Fibroblast of lung (primary cell): ENCODE results near the gene THOC6. TPM values are rescaled to one million over a fixed set of nuclear protein-coding genes. Genes with fewer than 3 reads are reported as not detected.

ENCODE experiments used
- DNase-seq, 2 donors: peaks; one replicate each; pipeline versions ENCODE4 v3.0.0 to v3.0.0-alpha.2; 2010; ENCODE audit warnings: low read depth in 2 of 2
- H2AFZ ChIP-seq: 2 replicates; pipeline ENCODE4 v1.5.1; 2012; ENCODE audit warnings: low read length, control low read depth, inconsistent platforms
- H3K27ac ChIP-seq: 2 replicates; pipeline ENCODE4 v1.5.1; 2011; ENCODE audit warnings: low read length, control low read depth; ENCODE audit not compliant: insufficient read depth
- H3K27me3 ChIP-seq: 2 replicates; pipeline ENCODE4 v1.5.1; 2011; ENCODE audit warnings: mild to moderate bottlenecking, low read length; ENCODE audit not compliant: control insufficient read depth, insufficient read depth
- H3K36me3 ChIP-seq: 2 replicates; pipeline ENCODE4 v1.5.1; 2011; ENCODE audit warnings: low read length; ENCODE audit not compliant: control insufficient read depth, insufficient read depth
- H3K4me1 ChIP-seq: 2 replicates; pipeline ENCODE4 v1.5.1; 2011; ENCODE audit warnings: low read length; ENCODE audit not compliant: control insufficient read depth, insufficient read depth; ENCODE audit errors: extremely low read depth
- H3K4me2 ChIP-seq: 2 replicates; pipeline ENCODE4 v1.5.1; 2011; ENCODE audit warnings: low read length, control low read depth; ENCODE audit not compliant: insufficient read depth; ENCODE audit errors: extremely low read depth
- H3K4me3 ChIP-seq, 4 experiments: fragments of 200-600 bp in 1 of 4; sonication (generic) in 1 of 4; replicated peaks in 1 of 4; 2 replicates each; pipeline ENCODE4 v1.5.1; 2011 to 2016; ENCODE audit warnings: low read length in 4 of 4, low read depth in 3 of 4, mild to moderate bottlenecking in 3 of 4, control low read depth in 2 of 4, inconsistent platforms in 1 of 4, mixed read lengths in 1 of 4; ENCODE audit not compliant: insufficient read depth in 1 of 4; ENCODE audit errors: control extremely low read depth in 1 of 4
- H3K79me2 ChIP-seq: 2 replicates; pipeline ENCODE4 v1.5.1; 2012; ENCODE audit warnings: mild to moderate bottlenecking, low read length, inconsistent platforms; ENCODE audit not compliant: control insufficient read depth, insufficient read depth
- H3K9ac ChIP-seq: 2 replicates; pipeline ENCODE4 v1.5.1; 2011; ENCODE audit warnings: mild to moderate bottlenecking, low read length, control low read depth; ENCODE audit not compliant: insufficient read depth
- H3K9me3 ChIP-seq: 2 replicates; pipeline ENCODE4 v1.5.1; 2012; ENCODE audit warnings: low read depth, low read length; ENCODE audit not compliant: control insufficient read depth, insufficient read depth
- H4K20me1 ChIP-seq: 2 replicates; pipeline ENCODE4 v1.5.1; 2011; ENCODE audit warnings: low read length; ENCODE audit not compliant: control insufficient read depth, insufficient read depth; ENCODE audit errors: extremely low read depth
- EZH2 ChIP-seq: IDR thresholded peaks from 2 replicates; pipeline ENCODE4 v1.5.1; 2012; ENCODE audit warnings: low read length, control low read depth, mild to moderate bottlenecking; ENCODE audit errors: missing control alignments
- polyA plus RNA-seq, 2 donors: library from polyadenylated mRNA; depleted of rRNA in 1 of 2; stranded (reverse) in 1 of 2; unstranded in 1 of 2; fragments of >200 nt; gene quantifications; 2 replicates each; pipeline ENCODE4 v1.2.1, GENCODE V29; 2011 to 2012; ENCODE audit warnings: missing spikeins in 1 of 2
- total RNA-seq: library from RNA; depleted of rRNA; stranded (reverse); fragments of >200 nt; gene quantifications from 2 replicates; pipeline ENCODE4 v1.2.1, GENCODE V29; 2014
- TF ChIP-seq, protein P1 (sequence below), 2 donors: IDR thresholded peaks in 1 of 2; conservative IDR thresholded peaks in 1 of 2; 1 replicate in 1 of 2; 2 replicates in 1 of 2; pipeline ENCODE4 v1.5.1; 2011 to 2012; ENCODE audit warnings: low read length in 2 of 2, control low read depth in 1 of 2, inconsistent platforms in 1 of 2, low read depth in 1 of 2, mild to moderate bottlenecking in 1 of 2

The THOC6 gene
- total and polyA plus RNA-seq, 2 donors (not counting 1 experiment from before 2014, with no cell fraction given): 17.6 to 26.6 TPM

DNA sequence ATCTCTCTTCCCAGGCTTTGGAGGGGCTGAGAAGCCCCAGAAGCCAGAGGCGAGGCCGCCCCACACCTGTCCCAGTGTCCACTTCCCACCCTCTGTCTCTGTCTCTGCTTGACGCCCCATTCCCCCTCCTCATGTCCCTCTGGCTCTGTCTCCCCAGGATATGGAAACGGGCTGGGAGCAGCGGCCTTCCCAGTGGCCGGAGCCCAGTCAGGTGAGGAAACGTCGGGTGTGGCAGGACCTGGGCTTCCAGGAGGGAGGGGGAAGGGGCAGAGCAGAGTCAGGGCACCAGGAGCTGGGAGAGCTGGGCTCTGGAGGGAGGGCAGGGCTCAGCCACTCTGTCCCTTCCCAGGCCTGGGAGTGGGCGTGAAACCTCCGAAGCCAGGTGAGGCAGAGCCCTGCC, 32.9 kb upstream of the THOC6 start:
- no peak for DNase-seq
- Histone ChIP-seq H3K4me2 (no peak overlapping the region), H3K9me3 (no peaks in the 10 kb centered on the region), H3K4me3 (no peak overlapping the region), H2AFZ (no peak overlapping the region), H3K27me3 (no peaks in the 10 kb centered on the region), H4K20me1 (no peaks in the 10 kb centered on the region), H3K4me1 (no peaks in the 10 kb centered on the region), H3K27ac (no peak overlapping the region), H3K9ac (no peak overlapping the region), H3K36me3 (no peaks in the 10 kb centered on the region), H3K79me2 (no peaks in the 10 kb centered on the region)
- TF ChIP-seq, protein P1, sequence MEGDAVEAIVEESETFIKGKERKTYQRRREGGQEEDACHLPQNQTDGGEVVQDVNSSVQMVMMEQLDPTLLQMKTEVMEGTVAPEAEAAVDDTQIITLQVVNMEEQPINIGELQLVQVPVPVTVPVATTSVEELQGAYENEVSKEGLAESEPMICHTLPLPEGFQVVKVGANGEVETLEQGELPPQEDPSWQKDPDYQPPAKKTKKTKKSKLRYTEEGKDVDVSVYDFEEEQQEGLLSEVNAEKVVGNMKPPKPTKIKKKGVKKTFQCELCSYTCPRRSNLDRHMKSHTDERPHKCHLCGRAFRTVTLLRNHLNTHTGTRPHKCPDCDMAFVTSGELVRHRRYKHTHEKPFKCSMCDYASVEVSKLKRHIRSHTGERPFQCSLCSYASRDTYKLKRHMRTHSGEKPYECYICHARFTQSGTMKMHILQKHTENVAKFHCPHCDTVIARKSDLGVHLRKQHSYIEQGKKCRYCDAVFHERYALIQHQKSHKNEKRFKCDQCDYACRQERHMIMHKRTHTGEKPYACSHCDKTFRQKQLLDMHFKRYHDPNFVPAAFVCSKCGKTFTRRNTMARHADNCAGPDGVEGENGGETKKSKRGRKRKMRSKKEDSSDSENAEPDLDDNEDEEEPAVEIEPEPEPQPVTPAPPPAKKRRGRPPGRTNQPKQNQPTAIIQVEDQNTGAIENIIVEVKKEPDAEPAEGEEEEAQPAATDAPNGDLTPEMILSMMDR (conservative IDR thresholded peaks at IDR 0.05 in 1 of 2, IDR thresholded peaks at IDR 0.05 in 1 of 2; ENCODE audit: low read depth in 1 of 2, low read length in 2 of 2): no peak
- TF ChIP-seq EZH2: no peak

DNA sequence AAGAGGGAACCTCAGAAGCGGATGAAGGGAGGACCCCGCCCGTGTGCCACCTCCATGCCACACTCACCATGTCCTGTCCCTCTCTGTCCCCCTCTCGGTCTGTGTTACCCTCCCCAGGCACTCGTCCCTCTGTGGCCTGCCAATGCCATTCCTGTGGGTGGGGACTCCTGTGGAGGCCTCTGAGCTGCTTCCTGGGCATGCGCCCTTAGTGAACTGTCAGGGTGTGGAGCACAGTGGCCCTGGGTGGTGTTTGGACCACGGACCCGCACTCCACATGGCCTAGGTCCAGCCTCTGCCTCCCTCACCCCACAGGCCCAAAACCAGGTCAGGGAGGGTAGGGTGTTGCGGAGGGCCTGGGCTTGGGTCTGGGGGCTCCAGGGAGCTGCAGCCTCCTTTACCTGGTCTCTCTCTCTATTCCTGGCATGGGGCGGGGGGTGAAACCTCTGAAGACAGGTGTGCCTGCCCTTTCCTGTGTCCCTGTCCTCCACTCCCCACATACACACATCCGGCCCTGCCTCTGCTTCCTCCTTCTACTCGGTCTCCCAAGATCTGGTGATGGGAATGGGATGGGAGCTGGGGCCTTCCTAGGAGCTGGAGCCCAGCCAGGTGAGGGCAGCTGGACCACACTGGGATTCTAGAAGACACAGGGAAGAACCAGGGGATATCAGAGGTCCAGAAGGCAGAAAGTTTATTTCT, 32.1 kb upstream of the THOC6 start:
- H3K79me2 ChIP-seq: no peaks in the 10 kb centered on the region
- H3K9me3 ChIP-seq: no peaks in the 10 kb centered on the region
- no peak overlapping the region for H3K4me3 ChIP-seq
- no peaks in the 10 kb centered on the region for H3K4me1 ChIP-seq
- no peaks in the 10 kb centered on the region for H4K20me1 ChIP-seq
- H3K9ac ChIP-seq: no peak overlapping the region
- H2AFZ ChIP-seq: no peak overlapping the region
- no peak overlapping the region for H3K27ac ChIP-seq
- DNase-seq: no peak
- no peak overlapping the region for H3K4me2 ChIP-seq
- H3K36me3 ChIP-seq: no peaks in the 10 kb centered on the region
- H3K27me3 ChIP-seq: no peaks in the 10 kb centered on the region
- no peak for TF ChIP-seq EZH2
- TF ChIP-seq, protein P1 (conservative IDR thresholded peaks at IDR 0.05 in 1 of 2, IDR thresholded peaks at IDR 0.05 in 1 of 2; ENCODE audit: low read depth in 1 of 2, low read length in 2 of 2): no peak

DNA sequence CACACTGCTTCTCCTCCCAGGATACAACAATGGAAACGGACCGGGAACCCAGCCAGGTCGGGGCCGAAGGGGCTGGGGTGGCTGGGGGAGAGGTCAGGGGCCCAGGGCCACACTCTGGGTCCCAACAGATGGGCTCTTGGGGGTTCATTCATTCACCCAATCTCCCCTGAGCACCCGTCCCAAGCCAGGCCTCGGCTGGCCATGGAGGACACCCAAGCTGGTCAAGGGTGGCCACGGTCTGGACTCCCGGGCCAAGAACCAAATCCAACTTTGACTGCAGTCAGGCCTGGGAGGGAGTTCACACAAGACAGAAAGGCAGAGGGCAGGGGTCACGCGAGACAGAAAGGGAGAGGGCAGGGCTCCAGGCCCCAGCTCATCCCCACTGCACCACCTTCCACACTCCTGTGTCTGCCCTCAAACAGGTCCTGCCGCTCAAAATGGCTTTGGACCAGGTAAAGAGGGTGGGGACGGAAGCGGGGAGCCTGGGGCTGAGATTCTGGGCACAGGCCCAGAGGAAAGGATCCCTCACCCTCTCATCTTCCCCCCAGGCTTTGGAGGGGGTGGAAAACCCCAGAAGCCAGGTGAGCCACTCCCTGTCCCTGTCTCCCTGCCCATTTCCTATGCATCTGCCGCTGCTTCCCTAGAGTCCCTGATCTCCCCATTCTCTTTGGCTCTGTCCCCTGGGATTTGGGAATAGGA, 31.3 kb upstream of the THOC6 start:
- Histone ChIP-seq H3K27ac (no peak overlapping the region), H4K20me1 (no peaks in the 10 kb centered on the region), H3K9ac (no peak overlapping the region), H3K4me3 (no peak overlapping the region), H3K9me3 (no peaks in the 10 kb centered on the region), H2AFZ (no peak overlapping the region), H3K4me1 (no peaks in the 10 kb centered on the region), H3K27me3 (no peaks in the 10 kb centered on the region), H3K36me3 (no peaks in the 10 kb centered on the region), H3K4me2 (no peak overlapping the region), H3K79me2 (no peaks in the 10 kb centered on the region)
- no peak for DNase-seq
- TF ChIP-seq, protein P1 (conservative IDR thresholded peaks at IDR 0.05 in 1 of 2, IDR thresholded peaks at IDR 0.05 in 1 of 2; ENCODE audit: low read depth in 1 of 2, low read length in 2 of 2): no peak
- no peak for TF ChIP-seq EZH2
